ENCODE results near the gene AFMID. TPM values are rescaled to one million over a fixed set of nuclear protein-coding genes. Genes with fewer than 3 reads are reported as not detected.

Gene AFMID
- total and polyA plus RNA-seq, 2 of the 13 experiments (the other 11 are each of a cell fraction or from before 2014, with no cell fraction given), result 249 to 270 TPM

DNA sequence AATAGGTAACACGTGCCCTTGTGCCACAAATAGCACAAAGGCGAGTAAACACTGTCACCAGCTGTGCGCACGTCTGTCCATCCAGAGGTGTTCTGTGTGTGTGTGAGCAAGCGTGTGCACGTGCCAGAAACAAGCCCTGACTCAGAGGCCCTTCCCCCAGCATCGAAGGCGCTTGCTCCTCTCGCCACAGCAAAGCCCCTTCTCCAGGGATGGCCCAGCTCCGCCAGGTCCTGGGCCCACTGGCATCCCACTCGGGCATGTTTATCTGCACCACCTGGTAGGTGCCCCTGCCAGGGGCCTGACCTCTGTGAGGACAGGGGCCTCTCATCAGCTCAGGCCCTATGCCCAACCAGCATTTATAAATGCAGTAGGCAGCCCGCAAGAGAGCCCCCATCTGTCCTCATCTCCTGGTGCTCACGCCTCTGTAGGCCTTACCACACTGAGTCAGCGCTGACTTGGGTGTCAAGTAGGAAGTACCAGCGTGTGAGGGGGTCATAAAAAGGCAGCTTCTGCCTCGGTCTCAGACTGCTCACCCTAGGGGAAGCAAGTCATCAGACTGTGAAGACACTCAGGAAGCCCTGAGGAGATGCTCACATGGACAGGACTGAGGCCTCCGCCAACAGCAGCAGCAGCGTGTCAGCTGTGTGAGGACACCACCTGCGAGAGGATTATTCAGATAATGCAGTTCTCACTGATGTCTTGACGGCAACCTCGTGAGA, 55.0 kb downstream of the AFMID start (continued):
- TF ChIP-seq RERE (CRISPR knock-in tag; IDR thresholded peaks at IDR 0.05; ENCODE audit: low read depth) (no peak), HHEX (CRISPR knock-in tag; IDR thresholded peaks at IDR 0.05) (no peak), EZH2 (conservative IDR thresholded peaks at IDR 0.05; ENCODE audit: low read depth, low read length) (no peak), ZNF34 (CRISPR knock-in tag; IDR thresholded peaks at IDR 0.05; ENCODE audit: borderline replicate concordance) (no peak), NFKB2 (CRISPR knock-in tag; IDR thresholded peaks at IDR 0.05; ENCODE audit: borderline replicate concordance) (0 out of 2 replicates have a peak, but pooled peaks have one; percentile 21), ZNF430 (CRISPR knock-in tag; IDR thresholded peaks at IDR 0.05) (0 out of 2 replicates have a peak, but pooled peaks have one; percentile 35), ZNF367 (CRISPR knock-in tag; IDR thresholded peaks at IDR 0.05; ENCODE audit: borderline replicate concordance) (no peak), AGO2 (optimal IDR thresholded peaks at IDR 0.05; ENCODE audit: low read depth, low read length) (no peak), NKX3-1 (CRISPR knock-in tag; IDR thresholded peaks at IDR 0.05) (no peak), SP140L (CRISPR knock-in tag; IDR thresholded peaks at IDR 0.05; ENCODE audit: borderline replicate concordance) (no peak), HMG20B (CRISPR knock-in tag; conservative IDR thresholded peaks at IDR 0.05) (no peak), ISX (CRISPR knock-in tag; conservative IDR thresholded peaks at IDR 0.05) (no peak), RORA (CRISPR knock-in tag; IDR thresholded peaks at IDR 0.05) (no peak), ZNF563 (CRISPR knock-in tag; IDR thresholded peaks at IDR 0.05) (no peak; the same call in 1 of the 2 replicates), CCAR2 (optimal IDR thresholded peaks at IDR 0.05; ENCODE audit: low read depth, low read length) (no peak), ZNF747 (CRISPR knock-in tag; IDR thresholded peaks at IDR 0.05; ENCODE audit: borderline replicate concordance) (no peak)
- TF ChIP-seq, protein P1, sequence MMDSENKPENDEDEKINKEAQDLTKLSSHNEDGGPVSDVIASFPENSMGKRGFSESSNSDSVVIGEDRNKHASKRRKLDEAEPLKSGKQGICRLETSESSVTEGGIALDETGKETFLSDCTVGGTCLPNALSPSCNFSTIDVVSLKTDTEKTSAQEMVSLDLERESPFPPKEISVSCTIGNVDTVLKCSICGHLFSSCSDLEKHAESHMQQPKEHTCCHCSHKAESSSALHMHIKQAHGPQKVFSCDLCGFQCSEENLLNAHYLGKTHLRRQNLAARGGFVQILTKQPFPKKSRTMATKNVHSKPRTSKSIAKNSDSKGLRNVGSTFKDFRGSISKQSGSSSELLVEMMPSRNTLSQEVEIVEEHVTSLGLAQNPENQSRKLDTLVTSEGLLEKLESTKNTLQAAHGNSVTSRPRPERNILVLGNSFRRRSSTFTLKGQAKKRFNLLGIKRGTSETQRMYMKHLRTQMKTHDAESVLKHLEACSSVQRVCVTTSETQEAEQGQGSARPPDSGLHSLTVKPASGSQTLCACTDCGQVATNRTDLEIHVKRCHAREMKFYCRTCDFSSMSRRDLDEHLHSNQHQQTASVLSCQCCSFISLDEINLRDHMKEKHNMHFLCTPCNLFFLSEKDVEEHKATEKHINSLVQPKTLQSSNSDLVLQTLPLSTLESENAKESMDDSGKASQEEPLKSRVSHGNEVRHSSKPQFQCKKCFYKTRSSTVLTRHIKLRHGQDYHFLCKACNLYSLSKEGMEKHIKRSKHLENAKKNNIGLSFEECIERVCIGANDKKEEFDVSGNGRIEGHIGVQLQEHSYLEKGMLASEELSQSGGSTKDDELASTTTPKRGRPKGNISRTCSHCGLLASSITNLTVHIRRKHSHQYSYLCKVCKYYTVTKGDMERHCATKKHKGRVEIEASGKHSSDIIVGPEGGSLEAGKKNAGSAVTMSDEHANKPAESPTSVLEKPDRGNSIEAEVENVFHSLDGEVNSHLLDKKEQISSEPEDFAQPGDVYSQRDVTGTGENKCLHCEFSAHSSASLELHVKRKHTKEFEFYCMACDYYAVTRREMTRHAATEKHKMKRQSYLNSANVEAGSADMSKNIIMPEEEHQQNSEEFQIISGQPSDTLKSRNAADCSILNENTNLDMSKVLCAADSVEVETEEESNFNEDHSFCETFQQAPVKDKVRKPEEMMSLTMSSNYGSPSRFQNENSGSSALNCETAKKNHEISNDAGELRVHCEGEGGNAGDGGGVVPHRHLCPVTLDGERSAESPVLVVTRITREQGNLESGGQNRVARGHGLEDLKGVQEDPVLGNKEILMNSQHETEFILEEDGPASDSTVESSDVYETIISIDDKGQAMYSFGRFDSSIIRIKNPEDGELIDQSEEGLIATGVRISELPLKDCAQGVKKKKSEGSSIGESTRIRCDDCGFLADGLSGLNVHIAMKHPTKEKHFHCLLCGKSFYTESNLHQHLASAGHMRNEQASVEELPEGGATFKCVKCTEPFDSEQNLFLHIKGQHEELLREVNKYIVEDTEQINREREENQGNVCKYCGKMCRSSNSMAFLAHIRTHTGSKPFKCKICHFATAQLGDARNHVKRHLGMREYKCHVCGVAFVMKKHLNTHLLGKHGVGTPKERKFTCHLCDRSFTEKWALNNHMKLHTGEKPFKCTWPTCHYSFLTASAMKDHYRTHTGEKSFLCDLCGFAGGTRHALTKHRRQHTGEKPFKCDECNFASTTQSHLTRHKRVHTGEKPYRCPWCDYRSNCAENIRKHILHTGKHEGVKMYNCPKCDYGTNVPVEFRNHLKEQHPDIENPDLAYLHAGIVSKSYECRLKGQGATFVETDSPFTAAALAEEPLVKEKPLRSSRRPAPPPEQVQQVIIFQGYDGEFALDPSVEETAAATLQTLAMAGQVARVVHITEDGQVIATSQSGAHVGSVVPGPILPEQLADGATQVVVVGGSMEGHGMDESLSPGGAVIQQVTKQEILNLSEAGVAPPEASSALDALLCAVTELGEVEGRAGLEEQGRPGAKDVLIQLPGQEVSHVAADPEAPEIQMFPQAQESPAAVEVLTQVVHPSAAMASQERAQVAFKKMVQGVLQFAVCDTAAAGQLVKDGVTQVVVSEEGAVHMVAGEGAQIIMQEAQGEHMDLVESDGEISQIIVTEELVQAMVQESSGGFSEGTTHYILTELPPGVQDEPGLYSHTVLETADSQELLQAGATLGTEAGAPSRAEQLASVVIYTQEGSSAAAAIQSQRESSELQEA (CRISPR knock-in tag; IDR thresholded peaks at IDR 0.05; ENCODE audit: not compliant biosample characterization), result no peak

Measured in HepG2 (cell line).